Keratinocyte (primary cell): Measurements from ENCODE around the gene GLP2R. TPM values are rescaled to one million over a fixed set of nuclear protein-coding genes. Genes with fewer than 3 reads are reported as not detected.

ENCODE experiments used
- DNase-seq: peaks from one replicate; pipeline ENCODE4 v3.0.0-alpha.2; 2011; ENCODE audit warnings: low read depth, missing footprints, low spot score
- FAIRE-seq: peaks from 2 replicates; lab custom pipeline; 2011; peaks lifted over from hg19 to GRCh38; lab: Jason Lieb, UNC
- H2AFZ ChIP-seq: 2 replicates; pipeline ENCODE4 v1.6.0; 2012; ENCODE audit warnings: low read length, control low read depth, inconsistent platforms; ENCODE audit not compliant: control insufficient read depth
- H3K27ac ChIP-seq: 2 replicates; pipeline ENCODE4 v1.5.1; 2011; ENCODE audit warnings: low read length; ENCODE audit not compliant: control insufficient read depth, insufficient read depth
- H3K27me3 ChIP-seq: 3 replicates; pipeline ENCODE4 v1.6.0; 2011; ENCODE audit warnings: low read length; ENCODE audit not compliant: control insufficient read depth, insufficient read depth; ENCODE audit errors: extremely low read depth
- H3K36me3 ChIP-seq, 2 experiments: 2 replicates in 1 of 2; 3 replicates in 1 of 2; pipeline ENCODE4 v1.5.1; 2011; ENCODE audit warnings: low read length in 2 of 2, mild to moderate bottlenecking in 1 of 2; ENCODE audit not compliant: control insufficient read depth in 2 of 2, insufficient read depth in 2 of 2; ENCODE audit errors: extremely low read depth in 1 of 2
- H3K4me1 ChIP-seq: 3 replicates; pipeline ENCODE4 v1.5.1; 2011; ENCODE audit warnings: low read length; ENCODE audit not compliant: control insufficient read depth, insufficient read depth; ENCODE audit errors: extremely low read depth
- H3K4me2 ChIP-seq: 3 replicates; pipeline ENCODE4 v1.6.0; 2011; ENCODE audit warnings: low read depth, low read length; ENCODE audit not compliant: control insufficient read depth, insufficient read depth; ENCODE audit errors: extremely low read depth
- H3K4me3 ChIP-seq, 3 experiments: fragments of 200-600 bp in 1 of 3; sonication (generic) in 1 of 3; 2 replicates in 2 of 3; 3 replicates in 1 of 3; pipeline ENCODE4 v1.5.1; 2011 to 2016; ENCODE audit warnings: low read length in 3 of 3, mild to moderate bottlenecking in 3 of 3, control low read depth in 2 of 3, inconsistent platforms in 1 of 3, low read depth in 1 of 3, mixed read lengths in 1 of 3, mixed run types in 1 of 3, moderate library complexity in 1 of 3; ENCODE audit not compliant: control insufficient read depth in 2 of 3, insufficient read depth in 2 of 3; ENCODE audit errors: extremely low read depth in 1 of 3
- H3K79me2 ChIP-seq: 2 replicates; pipeline ENCODE4 v1.6.0; 2012; ENCODE audit warnings: low read length; ENCODE audit not compliant: control insufficient read depth, insufficient read depth
- H3K9ac ChIP-seq: 3 replicates; pipeline ENCODE4 v1.6.0; 2011; ENCODE audit warnings: low read length; ENCODE audit not compliant: control insufficient read depth, insufficient read depth; ENCODE audit errors: extremely low read depth
- H3K9me1 ChIP-seq: 3 replicates; pipeline ENCODE4 v1.6.0; 2011; ENCODE audit warnings: low read length; ENCODE audit not compliant: control insufficient read depth, insufficient read depth; ENCODE audit errors: extremely low read depth
- H3K9me3 ChIP-seq: 2 replicates; pipeline ENCODE4 v1.5.1; 2012; ENCODE audit warnings: low read depth, low read length; ENCODE audit not compliant: control insufficient read depth
- H4K20me1 ChIP-seq: 3 replicates; pipeline ENCODE4 v1.6.0; 2011; ENCODE audit warnings: low read length; ENCODE audit not compliant: control insufficient read depth, insufficient read depth; ENCODE audit errors: extremely low read depth
- CTCF ChIP-seq, 3 experiments: IDR thresholded peaks in 1 of 3; conservative IDR thresholded peaks in 1 of 3; optimal IDR thresholded peaks in 1 of 3; 2 replicates in 2 of 3; 3 replicates in 1 of 3; pipeline versions ENCODE3 to v1.5.1; 2011; ENCODE audit warnings: low read length in 3 of 3, mild to moderate bottlenecking in 3 of 3, moderate library complexity in 2 of 3, control low read depth in 1 of 3, inconsistent platforms in 1 of 3; ENCODE audit not compliant: insufficient read depth in 2 of 3; ENCODE audit errors: extremely low read depth in 1 of 3
- EZH2 ChIP-seq: IDR thresholded peaks from one replicate; pipeline ENCODE4 v1.6.1; 2012; ENCODE audit warnings: inconsistent platforms, mild to moderate bottlenecking, low read length, moderate library complexity
- dilution Hi-C: fragments of 300-500 bp; cut with MboI; formaldehyde crosslinking; loops from one replicate; pipeline ENCODE4 v1.7.0; 2020; ENCODE audit warnings: low sequenced_read_pairs; ENCODE audit not compliant: extremely low pct_ligation_motif_present
- polyA plus RNA-seq, 5 experiments: library from polyadenylated mRNA; depleted of rRNA in 3 of 5; stranded (reverse) in 3 of 5; stranded (forward) in 1 of 5; unstranded in 1 of 5; fragments of >200 nt; gene quantifications; 1 replicate in 1 of 5; 2 replicates in 3 of 5; 3 replicates in 1 of 5; pipeline versions ENCODE4 v1.2.1 to v1.2.3, GENCODE V29; 2011 to 2012; ENCODE audit warnings: missing spikeins in 2 of 5, low read depth in 1 of 5, low replicate concordance in 1 of 5

GLP2R gene
- polyA plus RNA-seq, 1 donor (not counting 4 experiments of a cell fraction or from before 2014, with no cell fraction given), result not detected

GRCh38 chr17:9845306-9845705 is 19.6 kb downstream of the GLP2R start:
- H2AFZ ChIP-seq, result no peak overlapping the region
- TF ChIP-seq EZH2 (no peak), CTCF (optimal IDR thresholded peaks at IDR 0.05 in 1 of 3, IDR thresholded peaks at IDR 0.05 in 1 of 3, conservative IDR thresholded peaks at IDR 0.05 in 1 of 3; ENCODE audit: extremely low read depth in 1 of 3, insufficient read depth in 2 of 3, low read length in 3 of 3) (no peak)
- H3K27ac ChIP-seq, result no peak overlapping the region
- H3K4me3 ChIP-seq, result no peak overlapping the region
- dilution Hi-C loops, result no loop called here
- no peaks in the 10 kb centered on the region for H3K27me3 ChIP-seq
- no peaks in the 10 kb centered on the region for H4K20me1 ChIP-seq
- H3K9ac ChIP-seq, result no peak overlapping the region
- FAIRE-seq (no peak), DNase-seq (no peak)
- H3K4me2 ChIP-seq, result no peak overlapping the region
- H3K79me2 ChIP-seq, result no peaks in the 10 kb centered on the region
- H3K36me3 ChIP-seq, result no peaks in the 10 kb centered on the region
- H3K9me1 ChIP-seq, result no peaks in the 10 kb centered on the region
- H3K4me1 ChIP-seq, result no peaks in the 10 kb centered on the region
- H3K9me3 ChIP-seq, result no peaks in the 10 kb centered on the region

GRCh38 chr17:9850151-9850550 is 24.4 kb downstream of the GLP2R start:
- no peak for DNase-seq
- Histone ChIP-seq H3K9ac (no peak overlapping the region), H4K20me1 (no peaks in the 10 kb centered on the region), H3K79me2 (no peaks in the 10 kb centered on the region), H3K4me2 (no peak overlapping the region), H3K9me1 (no peaks in the 10 kb centered on the region), H3K27ac (no peak overlapping the region), H3K36me3 (no peaks in the 10 kb centered on the region), H3K9me3 (no peaks in the 10 kb centered on the region), H3K4me1 (no peaks in the 10 kb centered on the region), H2AFZ (no peak overlapping the region), H3K27me3 (no peaks in the 10 kb centered on the region), H3K4me3 (no peak overlapping the region)
- dilution Hi-C loops, result no loop called here
- FAIRE-seq, result no peak
- TF ChIP-seq EZH2 (no peak), CTCF (optimal IDR thresholded peaks at IDR 0.05 in 1 of 3, IDR thresholded peaks at IDR 0.05 in 1 of 3, conservative IDR thresholded peaks at IDR 0.05 in 1 of 3; ENCODE audit: extremely low read depth in 1 of 3, insufficient read depth in 2 of 3, low read length in 3 of 3) (no peak)
